DMS114 treated with DMSO at 0.1 percent for 48 hours (cell line): ENCODE results near the gene CCDC122.
A peak's percentile ranks its signal among the peaks of the same experiment; 100 is the strongest.
"Not testable (repeated sequence)": the region's sequence is repeated elsewhere in the genome, so short reads cannot be mapped to it uniquely, and the experiment has no call there.

ENCODE experiments used
- DNase-seq: peaks from one replicate; lab custom pipeline; 2025; ENCODE audit not compliant: unreplicated experiment; lab: John Stamatoyannopoulos, UW

CCDC122 gene

DNA sequence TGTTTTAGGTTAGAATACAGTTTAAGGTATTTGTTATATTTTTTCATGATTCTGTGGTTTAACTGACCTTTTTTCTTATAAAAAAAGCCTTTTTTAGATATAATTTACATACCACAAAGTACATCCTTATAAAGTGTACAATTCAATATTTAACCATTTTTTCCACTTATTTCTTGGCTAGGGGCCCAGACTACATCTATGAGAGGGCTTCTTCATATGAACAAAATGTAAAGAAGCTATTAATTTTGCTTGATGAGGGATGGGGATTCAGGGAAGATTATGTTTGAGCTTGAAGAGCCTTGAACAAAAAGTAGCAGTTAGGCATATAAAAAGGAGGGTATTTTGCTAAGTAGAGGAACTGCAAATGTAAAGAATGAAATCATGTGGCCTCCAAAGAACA is 2.2 kb downstream of the CCDC122 start:
- DNase-seq: no peak

DNA sequence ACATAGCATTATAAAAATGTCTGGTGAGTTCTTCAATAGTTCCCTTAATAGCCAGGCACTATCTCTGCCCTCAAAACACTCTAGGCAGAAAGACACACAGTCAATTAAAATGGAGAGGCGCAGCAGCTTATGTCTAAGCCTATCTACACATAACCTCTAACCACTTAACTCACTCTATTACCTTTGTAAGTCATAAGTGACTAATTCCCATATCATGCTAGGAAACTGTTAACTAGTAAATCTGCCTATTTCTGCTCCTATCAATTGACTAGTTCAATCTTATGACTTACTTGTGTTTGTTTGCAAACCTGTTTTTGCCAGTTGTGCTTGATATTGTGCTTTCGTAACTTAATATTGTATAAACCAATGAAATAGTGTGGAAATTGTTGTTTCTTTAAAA is 3.2 kb downstream of the CCDC122 start:
- no peak for DNase-seq

DNA sequence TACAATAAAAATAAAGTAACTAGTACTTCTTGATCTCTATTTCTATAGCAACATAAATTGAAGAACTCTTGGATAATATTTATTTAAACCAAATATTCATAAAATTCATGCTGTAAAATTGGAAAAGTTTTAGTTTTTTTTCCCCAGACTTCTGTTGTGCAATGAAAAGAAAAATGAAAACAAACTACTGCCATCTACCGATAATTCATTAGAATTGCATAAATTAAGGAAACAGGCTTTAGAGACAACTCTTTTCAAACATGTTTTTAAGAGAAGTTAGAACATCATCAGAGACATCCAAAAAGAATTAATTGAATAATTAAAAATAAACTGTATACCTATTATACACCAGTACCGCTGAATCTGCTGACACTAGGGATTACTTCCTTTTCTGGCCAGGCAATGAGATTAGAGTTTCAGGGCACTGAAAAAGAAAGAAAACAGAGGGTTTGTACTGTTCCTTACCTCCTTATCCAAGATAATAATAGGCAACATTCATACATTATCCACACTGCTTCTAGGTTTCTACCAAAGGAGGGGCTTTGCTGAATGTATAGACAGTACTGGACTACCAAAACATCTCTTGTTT is 4.9 kb downstream of the CCDC122 start:
- peak; percentile 24 for DNase-seq

GRCh38 chr13:43872181-43872580 is 7.4 kb downstream of the CCDC122 start:
- no peak for DNase-seq

DNA sequence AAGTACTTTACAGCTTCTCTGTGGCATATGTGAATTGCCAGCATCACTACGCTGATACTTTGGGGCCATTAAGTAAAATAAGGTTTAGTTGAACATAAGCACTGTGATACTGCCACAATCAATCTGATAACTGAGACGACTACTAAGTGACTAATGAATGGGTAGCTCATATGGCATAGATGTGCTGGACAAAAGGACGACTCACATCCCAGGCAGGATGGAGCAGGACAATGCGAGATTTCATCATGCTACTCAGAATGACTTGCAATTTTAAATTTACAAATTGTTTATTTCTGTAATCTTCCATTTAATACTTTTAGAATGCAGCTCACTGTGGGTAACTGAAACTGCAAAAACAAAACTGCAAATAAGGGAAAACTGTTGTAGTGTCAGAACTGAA is 13.6 kb downstream of the CCDC122 start:
- DNase-seq: no peak

GRCh38 chr13:43864921-43865320 is 14.6 kb downstream of the CCDC122 start:
- DNase-seq: no peak

- DNase-seq: no peak
Observed at GRCh38 chr13:43861863-43862262, 17.7 kb downstream of the CCDC122 start.

- no peak for DNase-seq
Observed at GRCh38 chr13:43852923-43853404, 26.6 kb downstream of the CCDC122 start.

- DNase-seq: no peak
Observed at GRCh38 chr13:43850873-43851272, 28.7 kb downstream of the CCDC122 start.

- DNase-seq: no peak
Observed at GRCh38 chr13:43848001-43848649, 31.4 kb downstream of the CCDC122 start.

DNA sequence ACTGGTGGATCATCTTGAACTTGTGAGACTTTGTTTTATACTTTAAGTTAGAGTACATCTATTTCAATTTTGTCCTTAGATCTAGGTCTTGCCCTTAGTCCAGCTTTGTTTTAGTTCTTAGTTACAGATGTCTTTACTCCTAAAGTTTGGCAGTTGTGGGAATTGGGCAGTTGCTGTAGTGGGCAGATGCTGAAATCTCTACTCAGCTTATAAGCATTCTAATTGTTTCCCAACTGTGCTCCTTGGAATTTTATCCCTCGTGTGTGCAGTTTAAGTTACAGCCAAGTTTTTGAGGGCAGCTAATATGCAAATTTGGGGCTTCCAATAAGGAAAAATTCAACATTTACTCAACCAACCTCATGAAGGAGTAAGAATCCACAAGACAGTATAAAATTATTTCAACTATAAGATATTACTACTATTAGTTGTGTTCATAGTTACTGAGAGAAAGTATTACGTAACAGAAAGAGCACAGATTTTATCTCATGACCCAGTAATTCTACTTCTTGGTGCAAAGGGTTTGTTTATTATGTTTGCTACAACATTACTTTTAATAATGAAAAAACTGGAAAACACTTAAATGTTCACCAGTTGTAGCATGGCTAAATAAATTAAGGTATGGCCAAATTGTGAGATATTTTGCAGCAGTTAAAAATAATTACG is 32.9 kb downstream of the CCDC122 start:
- no peak for DNase-seq

DNA sequence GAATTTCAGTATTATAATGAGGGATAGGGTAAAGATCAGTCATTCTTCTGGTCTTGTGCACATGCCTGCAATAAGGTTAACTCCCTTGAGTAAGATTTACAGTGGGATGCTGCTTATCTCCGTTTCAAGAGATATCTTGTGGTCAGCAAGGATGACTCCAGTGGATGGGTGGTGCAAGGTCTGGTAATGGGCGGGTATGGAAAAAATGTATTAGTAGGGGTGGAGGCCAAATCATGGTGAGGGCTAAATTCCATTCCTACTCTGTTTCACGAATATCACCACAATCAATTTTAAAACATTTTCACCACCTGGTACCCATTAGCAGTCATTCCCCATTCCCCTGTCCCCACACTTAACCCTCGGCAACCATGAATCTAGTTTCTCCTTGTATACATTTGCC is 40.6 kb downstream of the CCDC122 start:
- DNase-seq: no peak

DNA sequence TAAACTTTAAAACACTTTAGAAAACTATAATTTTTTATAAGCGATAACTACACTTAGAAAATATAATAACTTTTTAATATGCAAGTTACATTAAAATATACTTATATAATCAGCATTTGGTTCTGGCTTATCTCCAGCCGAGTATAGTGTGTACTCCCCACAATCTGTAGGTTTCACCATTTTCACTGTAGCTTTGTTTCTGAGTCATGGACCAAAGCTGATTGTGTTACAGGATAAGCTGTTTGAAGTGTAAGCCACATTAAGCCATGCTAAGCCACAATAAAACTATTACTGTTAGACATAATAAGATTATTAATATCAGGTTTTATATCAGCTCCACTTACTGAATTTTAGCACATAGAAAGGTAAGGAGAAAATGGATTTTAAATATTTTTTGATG is 43.8 kb downstream of the CCDC122 start:
- DNase-seq: no peak

GRCh38 chr13:43831088-43831487 is 48.5 kb downstream of the CCDC122 start:
- DNase-seq: no peak

DNA sequence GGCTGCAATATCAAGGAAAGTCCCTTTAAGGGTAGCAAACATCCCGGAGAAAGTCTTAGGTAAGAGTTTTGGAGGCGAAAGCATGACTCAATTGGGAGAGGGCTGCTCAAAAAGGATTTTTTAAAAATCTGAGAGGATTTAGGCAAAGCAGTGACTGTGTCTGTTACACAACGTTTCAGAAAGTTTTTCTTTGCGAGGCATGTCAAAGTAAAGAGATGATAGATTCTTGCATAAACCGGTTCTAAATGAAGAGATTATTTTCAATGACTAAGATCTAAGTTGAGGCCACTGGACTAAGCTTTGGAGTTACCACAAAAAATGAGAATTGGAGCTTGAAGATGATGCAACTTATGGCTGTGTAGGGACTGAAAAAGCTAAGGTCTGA is 49.1 kb downstream of the CCDC122 start:
- DNase-seq: no peak

GRCh38 chr13:43824656-43825055 is 54.9 kb downstream of the CCDC122 start:
- not testable (repeated sequence) for DNase-seq

DNA sequence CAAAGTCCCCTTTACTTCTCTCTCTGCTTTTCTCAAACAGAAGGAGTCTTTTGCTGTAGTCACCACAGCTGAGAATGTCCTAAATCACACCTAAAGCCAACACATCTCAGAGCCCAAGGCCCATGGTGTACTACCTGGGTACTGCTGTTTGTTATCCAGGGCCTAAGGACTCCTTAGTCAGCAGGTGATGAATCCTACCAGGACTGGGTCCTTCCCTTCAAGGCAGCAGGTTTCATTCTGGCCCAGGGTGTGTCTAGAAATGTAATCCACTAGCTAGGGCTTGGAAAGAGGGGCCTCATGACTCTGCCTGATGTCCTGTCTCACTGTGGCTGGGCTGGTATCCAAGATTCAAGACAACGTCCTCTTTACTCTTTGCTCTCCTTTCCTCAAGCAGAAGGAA is 56.6 kb downstream of the CCDC122 start:
- no peak for DNase-seq

DNA sequence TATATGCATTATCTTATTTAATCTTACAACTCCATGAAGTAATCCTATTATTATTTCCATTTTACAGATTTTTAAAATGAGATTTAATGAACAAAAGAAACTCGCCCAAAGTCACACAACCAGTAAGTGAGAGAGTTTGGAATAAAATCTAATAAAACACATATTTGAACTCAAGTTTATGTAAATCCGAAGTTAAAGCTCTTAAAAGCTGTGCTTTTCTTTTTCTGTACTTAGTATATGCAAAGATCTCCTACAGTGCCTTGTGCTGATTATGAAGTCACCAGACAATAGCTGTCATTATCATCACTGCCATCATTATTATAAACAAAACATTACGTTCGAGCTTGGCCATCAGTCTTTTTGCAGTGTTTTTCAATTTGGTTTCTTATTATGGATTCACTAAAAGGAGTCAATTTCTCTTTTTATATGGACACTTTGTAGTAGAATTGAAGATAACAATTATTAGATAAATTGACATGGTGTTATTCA is 63.1 kb downstream of the CCDC122 start:
- DNase-seq: no peak

- DNase-seq: no peak
Observed at GRCh38 chr13:43815204-43815603, 64.3 kb downstream of the CCDC122 start.

GRCh38 chr13:43808676-43809075 is 70.9 kb downstream of the CCDC122 start:
- DNase-seq: no peak

GRCh38 chr13:43805681-43806128 is 73.8 kb downstream of the CCDC122 start:
- DNase-seq: peak; percentile 22

GRCh38 chr13:43805071-43805468 is 74.5 kb downstream of the CCDC122 start:
- DNase-seq: no peak
